ENCODE measurements around the gene SLC6A11.

DNA sequence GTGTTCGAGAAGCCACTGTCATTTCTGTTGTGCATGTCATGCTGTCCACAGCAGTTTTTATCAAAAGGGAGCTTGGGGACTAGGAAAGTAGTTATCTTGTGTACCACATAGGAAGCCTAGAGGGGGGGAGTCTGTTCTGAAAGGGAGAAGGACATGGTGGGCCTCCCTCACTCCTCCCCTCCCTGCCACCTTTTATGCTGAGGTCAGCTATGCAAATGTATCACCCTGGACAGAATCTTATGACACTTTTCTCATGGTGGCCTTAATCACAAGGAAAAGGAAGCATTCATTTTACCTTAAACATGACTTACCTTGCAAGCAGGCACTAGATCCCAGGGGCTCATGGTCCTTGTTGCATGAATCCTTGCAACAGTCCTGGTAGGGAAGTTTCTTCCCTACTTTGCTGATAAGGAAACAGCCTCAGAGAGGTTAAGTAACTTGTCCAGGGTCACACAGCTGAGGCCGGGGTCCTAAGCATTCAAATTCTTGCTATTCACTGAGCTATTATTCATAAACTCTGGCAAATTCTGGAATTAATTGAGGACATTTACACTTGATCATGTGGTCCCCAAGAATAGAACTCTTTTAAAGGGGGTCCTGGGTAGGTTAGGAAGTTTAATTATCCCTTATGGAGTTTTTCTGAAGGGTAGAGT lies 95.4 kb downstream of the SLC6A11 start:
- TF ChIP-seq, protein P1, sequence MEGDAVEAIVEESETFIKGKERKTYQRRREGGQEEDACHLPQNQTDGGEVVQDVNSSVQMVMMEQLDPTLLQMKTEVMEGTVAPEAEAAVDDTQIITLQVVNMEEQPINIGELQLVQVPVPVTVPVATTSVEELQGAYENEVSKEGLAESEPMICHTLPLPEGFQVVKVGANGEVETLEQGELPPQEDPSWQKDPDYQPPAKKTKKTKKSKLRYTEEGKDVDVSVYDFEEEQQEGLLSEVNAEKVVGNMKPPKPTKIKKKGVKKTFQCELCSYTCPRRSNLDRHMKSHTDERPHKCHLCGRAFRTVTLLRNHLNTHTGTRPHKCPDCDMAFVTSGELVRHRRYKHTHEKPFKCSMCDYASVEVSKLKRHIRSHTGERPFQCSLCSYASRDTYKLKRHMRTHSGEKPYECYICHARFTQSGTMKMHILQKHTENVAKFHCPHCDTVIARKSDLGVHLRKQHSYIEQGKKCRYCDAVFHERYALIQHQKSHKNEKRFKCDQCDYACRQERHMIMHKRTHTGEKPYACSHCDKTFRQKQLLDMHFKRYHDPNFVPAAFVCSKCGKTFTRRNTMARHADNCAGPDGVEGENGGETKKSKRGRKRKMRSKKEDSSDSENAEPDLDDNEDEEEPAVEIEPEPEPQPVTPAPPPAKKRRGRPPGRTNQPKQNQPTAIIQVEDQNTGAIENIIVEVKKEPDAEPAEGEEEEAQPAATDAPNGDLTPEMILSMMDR (IDR thresholded peaks at IDR 0.05) = no peak
- TF ChIP-seq POLR2A (IDR thresholded peaks at IDR 0.05) = no peak

Measured in lower leg skin (tissue), 3 donors.